Nucleus accumbens (tissue), 56 donors: ENCODE results near the gene MAML1.

Experiments used
- DNase-seq, 56 donors: peaks; one replicate each; lab custom pipeline; 2025; lab: John Stamatoyannopoulos, UW

Gene MAML1

GRCh38 chr5:179791881-179792611 lies 59.4 kb downstream of the MAML1 start:
- peak in 1 of 56 donors; percentile 49 for DNase-seq

- DNase-seq: peak in 3 of 56 donors; percentile 23 to 37 (median 29)
Measured at GRCh38 chr5:179792612-179793467, 60.2 kb downstream of the MAML1 start.

- DNase-seq: peak in 31 of 56 donors; percentile 14 to 70 (median 37)
Measured at GRCh38 chr5:179793468-179794139, 61.0 kb downstream of the MAML1 start, which contains the start of gene LTC4S. Gene LTC4S (plus strand): TSS chr5:179793986. CDS start chr5:179794081, 95 bp downstream.

- DNase-seq: no peak
Measured at GRCh38 chr5:179794171-179794570, 61.5 kb downstream of the MAML1 start.

GRCh38 chr5:179794575-179794974 lies 62.0 kb downstream of the MAML1 start:
- DNase-seq: no peak

GRCh38 chr5:179795049-179795862 lies 62.6 kb downstream of the MAML1 start:
- peak in 1 of 56 donors; percentile 25 for DNase-seq

- peak in 44 of 56 donors; percentile 35 to 82 (median 60) for DNase-seq
Measured at GRCh38 chr5:179795863-179796833, 63.5 kb downstream of the MAML1 start.

- no peak for DNase-seq
Measured at GRCh38 chr5:179796877-179797608, 64.4 kb downstream of the MAML1 start.

- no peak for DNase-seq
Measured at GRCh38 chr5:179797741-179798140, 65.1 kb downstream of the MAML1 start.

- no peak for DNase-seq
Measured at GRCh38 chr5:179798144-179798770, 65.6 kb downstream of the MAML1 start.

- no peak for DNase-seq
Measured at GRCh38 chr5:179798771-179799643, 66.4 kb downstream of the MAML1 start.

GRCh38 chr5:179799644-179799973 lies 67.0 kb downstream of the MAML1 start:
- no peak for DNase-seq

GRCh38 chr5:179800071-179800695 lies 67.6 kb downstream of the MAML1 start:
- no peak for DNase-seq

- no peak for DNase-seq
Measured at GRCh38 chr5:179800696-179801201, 68.1 kb downstream of the MAML1 start.

GRCh38 chr5:179801304-179802206 lies 68.9 kb downstream of the MAML1 start:
- peak in 18 of 56 donors; percentile 19 to 69 (median 30) for DNase-seq
